ENCODE data around the gene TRNP1.

DNA sequence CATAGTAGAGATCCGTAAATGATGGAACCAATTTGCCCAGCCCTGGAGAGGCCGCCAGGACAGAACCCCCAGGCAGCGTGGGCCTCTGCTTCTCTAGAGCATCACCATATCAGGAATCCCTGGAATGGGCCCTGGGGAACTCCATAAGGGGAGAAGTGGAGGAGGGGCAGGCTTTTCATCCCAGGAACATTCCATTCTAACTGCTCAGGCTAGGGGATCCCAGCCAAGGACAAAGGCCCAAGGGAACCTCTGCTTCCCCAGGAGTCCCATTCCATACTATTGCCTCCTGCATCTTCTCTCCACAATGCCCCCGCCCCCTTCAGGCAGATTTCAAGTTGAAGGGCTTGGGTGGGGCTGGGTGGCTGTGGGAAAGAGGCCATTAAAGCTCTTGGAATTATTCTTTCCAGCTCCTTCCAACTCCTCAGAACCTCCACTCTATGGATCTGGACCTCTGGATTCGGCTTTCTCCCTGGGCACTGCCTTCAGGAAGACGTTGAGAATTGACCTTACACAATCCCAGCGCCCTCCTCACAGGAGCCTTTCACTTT is 6.0 kb downstream of the TRNP1 start:
- TF ChIP-seq, protein P1, sequence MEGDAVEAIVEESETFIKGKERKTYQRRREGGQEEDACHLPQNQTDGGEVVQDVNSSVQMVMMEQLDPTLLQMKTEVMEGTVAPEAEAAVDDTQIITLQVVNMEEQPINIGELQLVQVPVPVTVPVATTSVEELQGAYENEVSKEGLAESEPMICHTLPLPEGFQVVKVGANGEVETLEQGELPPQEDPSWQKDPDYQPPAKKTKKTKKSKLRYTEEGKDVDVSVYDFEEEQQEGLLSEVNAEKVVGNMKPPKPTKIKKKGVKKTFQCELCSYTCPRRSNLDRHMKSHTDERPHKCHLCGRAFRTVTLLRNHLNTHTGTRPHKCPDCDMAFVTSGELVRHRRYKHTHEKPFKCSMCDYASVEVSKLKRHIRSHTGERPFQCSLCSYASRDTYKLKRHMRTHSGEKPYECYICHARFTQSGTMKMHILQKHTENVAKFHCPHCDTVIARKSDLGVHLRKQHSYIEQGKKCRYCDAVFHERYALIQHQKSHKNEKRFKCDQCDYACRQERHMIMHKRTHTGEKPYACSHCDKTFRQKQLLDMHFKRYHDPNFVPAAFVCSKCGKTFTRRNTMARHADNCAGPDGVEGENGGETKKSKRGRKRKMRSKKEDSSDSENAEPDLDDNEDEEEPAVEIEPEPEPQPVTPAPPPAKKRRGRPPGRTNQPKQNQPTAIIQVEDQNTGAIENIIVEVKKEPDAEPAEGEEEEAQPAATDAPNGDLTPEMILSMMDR (IDR thresholded peaks at IDR 0.05), result no peak
- TF ChIP-seq POLR2A (IDR thresholded peaks at IDR 0.05), result no peak
